Measurements from ENCODE around the gene HDGFL1.

The HDGFL1 gene

DNA sequence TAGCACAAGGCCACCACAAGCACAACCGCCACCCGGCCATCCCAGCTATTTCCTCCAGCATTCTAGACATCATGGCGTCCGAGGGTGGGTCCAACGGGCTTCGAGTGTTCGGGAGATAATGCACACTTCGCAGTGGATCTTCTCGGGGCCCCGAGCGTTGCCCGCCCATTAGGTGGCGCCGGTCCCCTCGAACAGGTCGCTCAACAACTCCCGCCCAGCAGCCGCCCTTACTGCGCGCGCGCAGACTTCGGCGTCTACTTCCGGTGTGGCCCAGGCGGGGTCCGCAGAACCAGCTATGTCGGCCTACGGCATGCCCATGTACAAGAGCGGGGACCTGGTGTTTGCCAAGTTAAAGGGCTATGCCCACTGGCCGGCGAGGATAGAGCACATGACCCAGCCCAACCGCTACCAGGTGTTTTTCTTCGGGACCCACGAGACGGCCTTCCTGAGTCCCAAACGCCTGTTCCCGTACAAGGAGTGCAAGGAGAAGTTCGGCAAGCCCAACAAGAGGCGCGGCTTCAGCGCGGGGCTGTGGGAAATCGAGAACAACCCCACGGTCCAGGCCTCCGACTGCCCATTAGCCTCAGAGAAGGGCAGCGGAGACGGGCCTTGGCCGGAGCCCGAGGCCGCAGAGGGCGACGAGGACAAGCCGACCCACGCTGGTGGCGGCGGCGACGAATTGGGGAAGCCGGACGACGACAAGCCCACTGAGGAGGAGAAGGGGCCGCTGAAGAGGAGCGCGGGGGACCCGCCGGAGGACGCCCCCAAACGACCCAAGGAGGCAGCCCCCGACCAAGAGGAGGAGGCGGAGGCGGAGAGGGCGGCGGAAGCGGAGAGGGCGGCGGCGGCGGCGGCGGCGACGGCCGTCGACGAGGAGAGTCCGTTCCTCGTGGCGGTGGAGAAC lies at the start of gene HDGFL1:
TSS of gene HDGFL1 (plus strand) at position 286 of the 904 bp plus-strand sequence. CDS start at position 296, 10 bp downstream.
- no peak for DNase-seq

DNA sequence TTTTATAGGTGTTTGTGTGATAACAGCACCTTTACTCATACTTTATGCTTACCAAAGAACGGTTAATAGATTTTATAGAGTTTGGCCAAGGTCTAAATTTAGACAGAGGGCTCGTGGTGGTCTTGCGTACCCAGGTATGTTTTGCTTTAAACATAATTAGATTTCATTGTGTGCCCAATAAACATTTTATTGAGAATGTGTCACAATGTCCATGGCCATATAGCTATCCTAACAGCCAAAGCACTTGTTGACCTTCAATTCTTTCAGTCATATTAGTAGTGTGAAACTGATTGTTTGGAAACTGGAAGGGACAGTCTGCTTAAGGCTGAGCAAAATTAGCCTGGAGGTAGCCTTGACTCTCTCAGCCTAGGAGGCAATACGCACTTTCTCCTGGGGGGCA lies 48.3 kb upstream of the HDGFL1 start:
- DNase-seq = no peak

DNA sequence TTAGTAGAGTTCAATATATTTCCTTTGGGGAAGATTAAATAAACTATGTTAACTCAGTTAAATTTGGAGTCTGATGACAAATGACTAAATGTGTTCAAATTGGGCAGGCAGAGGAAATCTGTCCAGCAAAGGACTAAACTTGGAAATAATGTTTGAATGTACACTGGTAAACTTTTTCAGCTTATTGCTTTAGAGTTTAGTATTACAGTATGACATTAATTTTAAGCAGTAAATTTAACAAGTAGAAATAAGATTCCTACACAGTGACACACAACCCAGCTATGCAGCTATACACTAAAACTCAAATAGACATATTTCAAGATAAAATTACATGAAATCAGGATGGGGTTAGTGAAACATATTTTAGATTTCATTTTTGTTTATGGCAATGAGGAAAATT lies 42.6 kb upstream of the HDGFL1 start:
- no peak for DNase-seq

DNA sequence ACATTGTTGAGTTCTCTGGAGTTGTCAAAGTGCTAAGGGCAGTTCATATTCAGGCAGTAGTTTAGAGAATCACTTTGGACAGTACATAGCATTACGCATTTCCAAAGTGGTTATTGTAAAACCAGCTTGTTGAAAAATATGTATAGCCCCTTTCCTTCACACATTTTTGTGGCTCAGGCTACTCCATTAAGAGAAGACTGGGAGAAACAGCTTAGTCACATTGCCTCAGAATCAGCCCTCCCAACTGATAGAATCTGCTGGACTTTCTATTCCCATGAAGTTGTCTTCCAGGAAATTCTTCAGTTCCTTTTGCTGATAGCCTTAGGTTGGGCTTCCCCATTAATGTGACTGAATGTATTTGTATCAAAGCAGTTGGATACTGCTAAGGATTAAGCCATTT lies 39.5 kb upstream of the HDGFL1 start:
- DNase-seq = no peak

- DNase-seq = no peak
These were observed 38.9 kb upstream of the HDGFL1 start for GRCh38 chr6:22530506-22530905.

DNA sequence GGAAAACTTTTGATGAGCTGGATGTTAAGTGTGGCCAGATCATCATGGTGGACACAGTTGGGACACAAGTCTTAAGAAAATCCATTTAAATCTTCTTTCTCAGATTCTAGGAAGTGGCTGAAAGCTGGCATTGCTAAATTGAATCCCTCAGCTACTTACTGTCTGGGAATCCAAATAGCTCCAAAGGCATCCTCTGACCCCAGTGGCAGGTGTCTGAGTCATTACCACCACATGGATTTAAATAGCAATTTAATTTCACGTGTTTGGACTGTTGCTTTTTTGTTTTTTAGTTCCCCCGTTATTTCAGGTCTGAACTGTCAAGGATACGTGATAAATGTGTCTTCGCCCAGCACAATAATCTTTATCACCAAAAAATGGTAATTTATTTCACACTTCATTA lies 33.2 kb upstream of the HDGFL1 start:
- DNase-seq = no peak

DNA sequence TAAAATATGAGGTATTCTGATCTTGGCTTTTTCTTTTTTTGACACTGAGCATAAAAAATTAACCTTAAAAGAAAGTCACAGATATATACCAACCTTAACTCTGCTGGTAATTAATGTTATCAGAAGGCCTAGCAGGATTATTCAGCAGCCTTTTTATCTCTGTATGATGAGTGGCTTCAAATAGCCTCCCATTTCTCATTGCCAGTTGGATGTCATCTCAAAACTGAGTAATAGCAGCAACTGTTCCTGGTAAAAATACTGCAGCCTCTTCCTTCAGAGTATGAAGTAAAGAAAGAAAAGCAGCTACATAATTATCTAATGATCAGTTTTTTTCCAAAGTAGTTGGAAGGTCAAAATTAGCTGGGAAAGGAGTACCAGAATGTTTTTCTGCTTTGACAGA lies 24.9 kb upstream of the HDGFL1 start:
- DNase-seq = no peak

- no peak for DNase-seq
These were observed 24.3 kb upstream of the HDGFL1 start for GRCh38 chr6:22545051-22545450.

GRCh38 chr6:22546236-22546635 lies 23.1 kb upstream of the HDGFL1 start:
- DNase-seq = no peak

GRCh38 chr6:22550971-22551670 lies 18.2 kb upstream of the HDGFL1 start:
- DNase-seq = no peak

DNA sequence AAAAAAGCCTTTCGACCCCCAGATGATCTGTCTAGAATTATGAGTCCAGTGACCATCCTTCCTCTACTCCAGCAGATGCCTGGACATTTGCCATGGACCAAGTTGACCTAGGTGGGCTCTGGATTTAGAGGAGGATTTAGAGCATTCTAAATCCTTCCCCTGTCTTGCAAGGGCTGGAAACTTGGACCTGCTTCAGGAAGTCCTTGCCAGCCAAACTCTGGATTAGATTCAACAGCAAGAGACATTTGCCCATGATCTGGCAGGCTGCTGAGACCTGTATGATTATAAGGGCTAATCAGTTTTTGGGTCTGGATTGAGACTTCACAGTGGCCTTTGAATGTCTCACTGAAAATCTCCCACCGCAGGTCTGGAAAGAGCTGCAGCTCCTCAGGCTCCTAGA lies 13.1 kb upstream of the HDGFL1 start:
- peak; percentile 35 for DNase-seq

DNA sequence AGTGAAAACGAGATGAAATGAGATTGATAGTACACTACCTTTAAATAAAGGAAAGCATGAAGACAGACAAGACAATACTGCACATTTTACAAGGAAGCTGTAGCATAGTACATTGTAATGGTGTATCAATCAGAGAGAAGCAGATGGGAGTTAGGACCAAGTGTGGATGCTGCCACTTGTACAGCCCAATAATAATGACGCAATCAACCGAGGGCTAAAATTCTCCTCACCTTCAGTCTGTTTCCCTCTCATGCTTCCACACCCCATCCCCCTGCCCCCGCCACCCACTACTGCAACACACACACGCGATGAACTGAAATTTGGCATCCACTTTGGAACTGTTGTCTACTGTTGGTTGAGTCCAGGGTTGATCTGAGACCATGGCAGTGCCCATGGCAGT lies 12.4 kb upstream of the HDGFL1 start:
- DNase-seq = no peak

GRCh38 chr6:22558288-22558882 lies 11.0 kb upstream of the HDGFL1 start:
- no peak for DNase-seq

- DNase-seq = no peak
These were observed 512 bp upstream of the HDGFL1 start for GRCh38 chr6:22568854-22569253.

DNA sequence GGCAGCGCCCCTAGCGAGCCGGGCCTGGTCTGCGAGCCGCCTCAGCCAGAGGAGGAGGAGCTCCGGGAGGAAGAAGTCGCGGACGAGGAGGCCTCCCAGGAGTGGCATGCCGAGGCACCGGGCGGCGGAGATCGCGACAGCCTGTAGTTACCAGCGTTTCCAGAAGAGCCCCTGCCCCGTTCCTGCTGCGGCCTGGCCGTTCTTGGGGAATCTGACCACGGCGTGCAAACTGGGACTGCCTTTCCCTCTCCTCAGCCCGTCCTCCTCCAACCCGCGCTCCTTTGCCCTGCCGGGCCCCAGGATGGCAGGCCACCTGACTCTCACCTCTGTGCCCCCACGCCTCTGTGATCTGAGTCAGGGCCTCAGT lies 802 bp downstream of the HDGFL1 start:
- DNase-seq = no peak

DNA sequence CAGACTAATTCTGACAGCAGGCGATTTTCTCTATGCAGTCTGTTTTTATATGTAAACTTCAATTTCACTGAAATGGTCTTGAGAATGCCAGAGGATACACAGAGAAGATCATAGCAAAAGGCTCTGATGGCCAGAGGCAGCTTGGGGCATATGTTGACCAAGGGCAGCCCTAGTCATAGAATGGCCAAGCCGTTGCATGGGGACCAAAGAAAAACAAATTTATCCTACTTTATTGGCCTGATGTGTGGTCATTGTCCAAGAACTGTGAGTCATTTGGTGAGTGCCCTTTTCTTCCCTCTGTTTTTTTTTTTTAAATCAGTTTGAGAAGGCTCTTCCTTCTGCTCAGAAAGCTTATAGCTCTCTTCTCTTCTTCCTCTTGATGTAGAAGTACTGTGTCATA lies 5.8 kb downstream of the HDGFL1 start:
- DNase-seq = no peak

DNA sequence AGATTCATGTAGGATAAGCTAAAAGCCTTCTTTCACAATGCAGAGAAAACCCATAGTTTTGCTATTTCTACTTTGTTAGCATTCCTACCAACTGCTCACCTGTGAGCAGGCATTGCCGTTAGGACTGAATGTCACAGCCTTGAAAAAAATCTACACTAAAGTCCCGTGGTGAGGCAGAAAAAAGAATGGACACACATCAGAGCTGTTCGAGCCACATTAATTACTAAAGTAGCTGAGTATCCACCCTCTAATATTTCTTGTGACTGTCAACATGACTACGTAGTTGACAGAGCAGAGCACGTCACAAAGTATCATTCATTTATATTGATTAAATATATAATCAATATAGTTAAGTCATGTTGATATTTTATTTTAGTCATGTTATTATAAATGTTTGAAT lies 10.1 kb downstream of the HDGFL1 start:
- no peak for DNase-seq

DNA sequence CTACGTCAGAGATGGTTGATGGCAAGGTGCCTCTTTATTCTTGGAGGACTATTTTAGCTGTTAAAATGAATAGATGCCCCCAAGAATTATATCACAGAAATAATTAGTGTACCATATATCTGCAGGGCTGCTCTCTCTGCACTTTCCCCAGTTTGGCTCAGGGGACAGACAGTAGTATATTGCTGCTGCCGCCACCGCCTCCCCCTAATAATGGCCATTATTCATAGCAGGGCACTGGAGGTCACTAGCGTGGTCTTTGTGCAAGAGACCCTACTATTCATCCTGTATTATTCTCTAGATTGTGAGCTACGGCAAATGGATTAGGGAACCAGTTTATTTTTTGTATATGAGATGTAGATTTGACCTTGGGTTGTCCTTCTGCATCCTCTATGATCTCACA lies 11.0 kb downstream of the HDGFL1 start:
- no peak for DNase-seq

DNA sequence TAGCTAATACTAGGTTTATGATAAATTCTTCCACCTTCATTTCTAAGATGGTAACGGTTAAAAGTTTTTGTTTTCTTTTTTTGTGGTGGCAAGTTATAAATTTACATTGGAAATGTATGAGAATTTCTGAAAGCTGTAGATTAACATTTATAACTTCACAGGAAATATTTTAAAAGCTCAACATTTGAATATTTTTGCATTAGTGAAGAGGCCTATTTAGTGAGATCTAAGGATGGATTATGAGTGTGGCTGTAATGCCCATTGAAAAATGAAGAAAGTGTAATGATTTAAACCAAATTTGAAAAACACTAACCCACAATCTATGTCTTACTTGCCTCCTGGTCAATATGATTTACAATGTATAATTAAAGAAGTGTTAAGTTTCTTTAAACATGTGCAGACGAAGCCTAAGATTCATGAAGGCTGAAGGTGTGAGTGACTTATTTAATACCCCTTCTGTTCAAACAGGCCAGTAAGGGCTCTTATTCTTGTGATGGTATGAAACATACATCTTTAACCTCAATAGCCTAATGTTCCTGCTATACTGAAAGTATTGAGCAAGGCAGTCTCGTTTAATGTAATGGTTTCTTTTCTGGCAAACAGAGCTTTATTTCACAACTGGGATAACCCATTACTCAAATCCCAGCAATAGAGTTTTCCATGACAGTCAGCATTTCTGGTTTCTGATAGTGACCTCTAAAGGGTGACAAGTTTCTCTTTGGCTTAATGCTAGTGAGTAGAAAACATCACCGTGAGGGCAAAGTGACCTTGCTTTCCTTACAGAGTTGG lies 13.2 kb downstream of the HDGFL1 start:
- no peak for DNase-seq

DNA sequence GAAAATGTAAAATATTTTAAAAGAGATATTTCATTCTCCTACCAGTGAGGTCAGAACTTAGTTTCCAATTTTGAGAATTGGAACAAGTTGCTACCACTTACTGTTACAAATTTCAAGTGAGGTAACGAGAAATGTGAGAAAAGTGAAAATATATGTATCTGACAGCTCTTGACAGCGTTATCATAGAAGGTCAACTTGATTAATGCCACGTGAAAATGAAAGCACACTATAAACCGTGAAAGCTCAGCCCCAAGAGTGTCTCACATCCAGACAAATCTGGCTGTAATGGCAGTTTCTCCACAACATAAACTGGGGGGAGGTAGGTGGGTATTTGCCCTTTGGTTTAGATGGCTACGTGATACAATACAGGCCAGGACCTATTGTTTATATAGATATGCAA lies 13.9 kb downstream of the HDGFL1 start:
- no peak for DNase-seq

DNA sequence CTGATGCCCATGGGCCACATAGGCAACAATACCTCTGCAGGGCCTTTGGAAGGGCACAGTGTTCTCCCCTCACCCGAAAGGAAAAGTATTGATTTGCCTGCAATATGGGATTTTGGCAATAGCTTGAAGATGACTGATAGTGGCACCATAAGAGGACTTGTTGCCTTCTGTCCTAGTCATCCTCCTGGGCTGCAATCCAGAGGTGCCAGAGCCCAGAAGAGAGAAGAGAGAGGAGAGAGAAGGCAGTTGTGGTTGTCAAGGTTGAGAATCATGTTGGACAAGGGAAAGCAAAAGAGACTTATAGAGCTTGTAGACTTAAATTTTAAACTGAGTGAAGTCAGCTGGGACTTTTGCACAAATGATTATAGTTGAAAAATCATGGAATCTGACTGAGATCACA lies 14.6 kb downstream of the HDGFL1 start:
- DNase-seq = peak; percentile 30

GRCh38 chr6:22589118-22589517 lies 19.8 kb downstream of the HDGFL1 start:
- no peak for DNase-seq

DNA sequence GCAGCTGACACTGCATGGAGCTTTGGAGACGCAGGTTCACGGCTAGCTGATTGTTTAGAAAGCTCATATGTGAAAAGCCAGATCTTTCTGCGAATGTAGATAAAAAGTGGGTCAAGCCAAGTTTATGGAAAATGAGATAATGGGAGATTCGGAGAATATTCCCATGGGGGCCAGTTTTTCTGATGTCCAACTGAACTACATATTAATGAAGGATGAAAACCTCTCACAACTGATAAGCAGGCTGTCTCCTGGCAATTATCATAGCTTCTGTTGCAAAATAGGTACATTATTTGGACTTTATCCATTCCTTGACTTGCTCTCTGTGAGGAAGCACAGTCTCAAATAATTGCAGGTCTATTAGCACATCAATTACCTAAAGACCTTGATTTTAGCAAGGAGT lies 21.1 kb downstream of the HDGFL1 start:
- no peak for DNase-seq
